Measurements from ENCODE around the gene AKR1C2. TPM values are rescaled to one million over a fixed set of nuclear protein-coding genes. Genes with fewer than 3 reads are reported as not detected.

AKR1C2 gene
- total RNA-seq, 1 donor from 2014 or later, result not detected

DNA sequence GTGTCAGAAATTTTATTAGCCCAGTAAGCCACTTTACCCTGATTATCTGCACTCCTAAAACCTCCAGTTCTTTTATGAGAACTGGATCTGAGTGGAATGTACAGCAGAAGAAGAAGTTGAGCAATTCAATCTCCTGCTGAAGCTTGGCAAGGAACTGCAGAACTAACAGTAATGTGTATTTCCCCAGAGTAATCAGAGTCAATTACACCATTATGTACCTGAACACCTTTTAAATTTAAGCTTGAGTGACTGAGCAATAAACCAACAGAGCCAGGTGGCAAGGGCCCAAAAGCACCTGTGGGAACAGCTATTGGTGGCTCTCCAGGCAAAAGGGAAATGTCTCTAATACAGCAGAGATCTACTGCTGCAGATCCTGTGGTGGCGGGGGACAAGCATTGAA lies 40.1 kb upstream of the AKR1C2 start:
- DNase-seq (no peak), ATAC-seq (ENCODE audit: low read depth) (no peak)
- no peaks in the 10 kb centered on the region for H3K4me1 Mint-ChIP-seq
- no peaks in the 10 kb centered on the region for H3K36me3 Mint-ChIP-seq (ENCODE audit: low read depth)
- ChIA-PET POLR2A (no interaction called here), CTCF (no interaction called here)
- TF ChIP-seq, protein P1, sequence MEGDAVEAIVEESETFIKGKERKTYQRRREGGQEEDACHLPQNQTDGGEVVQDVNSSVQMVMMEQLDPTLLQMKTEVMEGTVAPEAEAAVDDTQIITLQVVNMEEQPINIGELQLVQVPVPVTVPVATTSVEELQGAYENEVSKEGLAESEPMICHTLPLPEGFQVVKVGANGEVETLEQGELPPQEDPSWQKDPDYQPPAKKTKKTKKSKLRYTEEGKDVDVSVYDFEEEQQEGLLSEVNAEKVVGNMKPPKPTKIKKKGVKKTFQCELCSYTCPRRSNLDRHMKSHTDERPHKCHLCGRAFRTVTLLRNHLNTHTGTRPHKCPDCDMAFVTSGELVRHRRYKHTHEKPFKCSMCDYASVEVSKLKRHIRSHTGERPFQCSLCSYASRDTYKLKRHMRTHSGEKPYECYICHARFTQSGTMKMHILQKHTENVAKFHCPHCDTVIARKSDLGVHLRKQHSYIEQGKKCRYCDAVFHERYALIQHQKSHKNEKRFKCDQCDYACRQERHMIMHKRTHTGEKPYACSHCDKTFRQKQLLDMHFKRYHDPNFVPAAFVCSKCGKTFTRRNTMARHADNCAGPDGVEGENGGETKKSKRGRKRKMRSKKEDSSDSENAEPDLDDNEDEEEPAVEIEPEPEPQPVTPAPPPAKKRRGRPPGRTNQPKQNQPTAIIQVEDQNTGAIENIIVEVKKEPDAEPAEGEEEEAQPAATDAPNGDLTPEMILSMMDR (IDR thresholded peaks at IDR 0.05), result no peak
- peaks cover 2% of the 10 kb centered on the region for H3K27me3 Mint-ChIP-seq
- H3K9me3 Mint-ChIP-seq, result no peaks in the 10 kb centered on the region
- intact Hi-C loops (cut with micrococcal nuclease), result no loop called here
- no peak overlapping the region for H3K27ac Mint-ChIP-seq
- no peak overlapping the region for H3K4me3 Mint-ChIP-seq

DNA sequence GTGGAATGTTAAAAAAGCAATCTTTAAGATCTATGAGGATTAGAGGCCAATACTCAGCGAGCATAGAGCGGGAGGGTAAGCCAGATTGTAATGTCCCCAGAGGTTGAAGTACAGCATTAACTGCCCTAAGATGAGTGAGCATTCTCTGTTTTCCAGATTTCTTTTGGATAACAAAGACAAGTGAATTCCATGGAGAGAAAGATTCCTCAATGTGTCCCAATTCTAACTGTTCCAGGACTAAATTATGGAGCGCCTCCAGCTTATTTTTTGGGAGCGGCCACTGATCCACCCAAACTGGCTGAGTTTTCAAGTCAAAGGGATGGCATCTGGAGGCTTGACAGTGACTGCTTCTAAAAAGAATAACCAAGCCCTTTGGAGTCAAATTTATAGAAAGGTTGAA lies 39.3 kb upstream of the AKR1C2 start:
- H3K36me3 Mint-ChIP-seq (ENCODE audit: low read depth), result no peaks in the 10 kb centered on the region
- POLR2A ChIA-PET, result no interaction called here

DNA sequence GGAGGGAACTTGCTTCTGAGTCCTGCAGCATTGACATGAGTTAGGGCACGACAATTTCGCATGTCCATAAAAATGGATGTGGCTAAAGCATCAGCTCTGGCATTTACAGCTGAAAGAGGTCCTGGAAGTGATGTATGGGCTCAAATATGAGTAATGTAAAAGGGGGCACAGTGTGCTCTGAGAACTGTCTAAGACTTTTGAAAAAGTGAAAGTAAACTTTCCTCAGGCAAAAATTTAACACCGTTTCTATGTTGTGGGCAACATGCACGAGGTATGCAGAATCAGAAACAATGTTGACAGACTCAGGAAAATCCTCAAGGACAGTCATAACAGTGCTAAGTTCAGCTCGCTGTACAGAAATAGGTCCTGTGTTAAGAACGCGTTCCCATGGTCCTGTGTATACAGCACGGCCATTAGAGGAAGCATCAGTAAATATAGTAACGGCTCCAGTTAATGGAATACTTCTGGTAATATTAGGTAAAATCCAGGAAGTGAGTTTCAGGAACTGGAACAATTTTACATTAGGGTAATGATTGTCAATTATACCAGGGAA lies 37.9 kb upstream of the AKR1C2 start:
- TF ChIP-seq, protein P1 (IDR thresholded peaks at IDR 0.05), result no peak
- ChIA-PET POLR2A (no interaction called here), CTCF (no interaction called here)
- no peak overlapping the region for H3K27ac Mint-ChIP-seq
- no peaks in the 10 kb centered on the region for H3K36me3 Mint-ChIP-seq (ENCODE audit: low read depth)
- intact Hi-C loops (cut with micrococcal nuclease), result no loop called here
- no peaks in the 10 kb centered on the region for H3K9me3 Mint-ChIP-seq
- ATAC-seq (ENCODE audit: low read depth) (no peak), DNase-seq (no peak)
- no peaks in the 10 kb centered on the region for H3K4me1 Mint-ChIP-seq
- peaks cover 2% of the 10 kb centered on the region for H3K27me3 Mint-ChIP-seq
- H3K4me3 Mint-ChIP-seq, result no peak overlapping the region

More for the DNA sequence above, 39.3 kb upstream of the AKR1C2 start:
- no peak for ATAC-seq (ENCODE audit: low read depth)
- Mint-ChIP-seq H3K9me3 (no peaks in the 10 kb centered on the region), H3K4me1 (no peaks in the 10 kb centered on the region), H3K27ac (no peak overlapping the region), H3K4me3 (no peak overlapping the region), H3K27me3 (peaks cover 2% of the 10 kb centered on the region)
- CTCF ChIA-PET, result no interaction called here
- TF ChIP-seq, protein P1 (IDR thresholded peaks at IDR 0.05), result no peak
- intact Hi-C loops (cut with micrococcal nuclease), result no loop called here
- no peak for DNase-seq

DNA sequence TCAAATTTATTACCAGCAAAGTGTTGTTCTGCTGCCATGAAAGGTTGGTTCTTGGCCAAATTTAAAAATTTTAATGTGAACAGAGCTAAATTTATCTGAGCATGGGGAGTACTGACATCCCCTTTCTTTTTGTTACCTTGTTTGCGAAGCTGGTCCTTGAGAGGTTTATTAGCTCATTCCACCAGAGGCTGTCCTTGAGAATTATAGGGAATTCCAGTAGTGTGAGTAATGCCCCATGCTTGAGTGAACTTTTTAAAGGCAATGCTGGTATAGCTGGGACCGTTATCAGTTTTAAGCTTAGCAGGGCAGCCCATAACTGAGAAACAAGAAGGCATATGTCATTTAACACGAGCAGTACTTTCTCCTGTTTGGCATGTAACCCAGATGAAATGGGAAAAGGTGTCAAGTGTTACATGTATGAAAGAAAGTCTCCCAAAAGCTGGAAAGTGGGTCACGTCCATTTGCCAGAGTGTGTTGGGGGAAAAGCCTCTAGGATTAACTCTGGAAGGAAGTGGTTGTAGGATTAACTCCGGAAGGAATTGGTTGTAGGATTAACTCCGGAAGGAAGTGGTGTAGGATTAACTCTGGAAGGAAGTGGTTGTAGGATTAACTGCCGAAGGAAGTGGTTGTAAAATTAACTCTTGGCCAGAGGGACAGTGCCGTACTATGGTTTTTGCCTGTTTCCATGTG lies 37.3 kb upstream of the AKR1C2 start:
- ChIA-PET POLR2A (no interaction called here), CTCF (no interaction called here)
- H3K27me3 Mint-ChIP-seq, result peaks cover 2% of the 10 kb centered on the region
- H3K27ac Mint-ChIP-seq, result no peak overlapping the region
- DNase-seq (no peak), ATAC-seq (ENCODE audit: low read depth) (no peak)
- TF ChIP-seq, protein P1 (IDR thresholded peaks at IDR 0.05), result no peak
- H3K9me3 Mint-ChIP-seq, result peaks cover under 1% of the 10 kb centered on the region
- H3K4me3 Mint-ChIP-seq, result no peak overlapping the region
- intact Hi-C loops (cut with micrococcal nuclease), result no loop called here
- H3K36me3 Mint-ChIP-seq (ENCODE audit: low read depth), result no peaks in the 10 kb centered on the region
- H3K4me1 Mint-ChIP-seq, result no peaks in the 10 kb centered on the region

DNA sequence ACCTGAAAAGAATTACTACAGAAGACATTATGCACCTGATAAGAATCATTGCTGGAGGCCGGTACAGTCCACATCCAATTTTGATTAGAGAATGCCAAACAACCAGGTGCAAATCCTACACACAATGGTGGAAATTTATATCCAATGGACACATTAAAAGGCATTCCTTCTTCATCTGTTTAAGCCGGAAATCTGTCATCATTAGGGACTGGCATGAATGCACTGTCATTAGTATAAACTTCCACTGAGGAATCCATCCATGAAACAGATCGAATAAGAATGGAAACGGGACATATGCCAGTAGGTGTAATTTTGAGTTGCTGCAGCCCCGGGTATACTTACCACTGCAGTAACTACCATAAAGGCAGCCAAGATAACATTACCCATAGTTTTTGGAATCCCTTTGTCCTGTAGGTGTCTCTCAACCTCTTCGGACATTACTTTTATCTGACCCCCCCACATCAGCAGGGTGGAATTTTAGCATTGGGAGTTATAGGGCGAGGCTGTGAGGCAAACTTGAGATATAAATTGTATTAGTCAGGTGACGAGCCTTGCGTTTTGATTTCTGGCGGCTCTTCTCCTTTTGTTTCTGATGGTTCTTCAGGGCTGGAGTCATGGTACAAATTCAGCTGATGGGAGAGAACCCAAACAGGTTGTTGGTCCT lies 36.5 kb upstream of the AKR1C2 start:
- TF ChIP-seq, protein P1 (IDR thresholded peaks at IDR 0.05), result no peak
- no peaks in the 10 kb centered on the region for H3K36me3 Mint-ChIP-seq (ENCODE audit: low read depth)
- H3K4me3 Mint-ChIP-seq, result no peak overlapping the region
- intact Hi-C loops (cut with micrococcal nuclease), result no loop called here
- no peak overlapping the region for H3K27ac Mint-ChIP-seq
- DNase-seq (no peak), ATAC-seq (ENCODE audit: low read depth) (no peak)
- H3K4me1 Mint-ChIP-seq, result no peaks in the 10 kb centered on the region
- ChIA-PET POLR2A (no interaction called here), CTCF (no interaction called here)
- peaks cover 2% of the 10 kb centered on the region for H3K27me3 Mint-ChIP-seq
- peaks cover 7% of the 10 kb centered on the region for H3K9me3 Mint-ChIP-seq
